GM12878 (cell line): ENCODE measurements around the gene KCNJ16. TPM values are rescaled to one million over a fixed set of nuclear protein-coding genes. Genes with fewer than 3 reads are reported as not detected.

Experiments
- ATAC-seq: fragments of 200-7000 bp; cut with Tn5 transposase; 3 replicates; pipeline ENCODE4 v1.9.1; 2020; ENCODE audit warnings: mild to moderate bottlenecking, moderate library complexity
- BruUV-seq: library from RNA; stranded (reverse); fragments of 400-500 nt; replicated peaks from 2 replicates; lab custom pipeline; 2021; lab: Mats Ljungman, UMichigan
- CTCF ChIA-PET: fragments of 300-600 bp; sonication (Branson Sonifier 250); formaldehyde crosslinking; extraction: SDS; loops from one replicate; lab custom pipeline; 2021; ENCODE audit warnings: inconsistent platforms; lab: Yijun Ruan, JAX
- POLR2A ChIA-PET: fragments of 350-600 bp; formaldehyde crosslinking; extraction: SDS; loops from one replicate; lab custom pipeline; 2021; ENCODE audit warnings: inconsistent platforms; lab: Charles Lee
- RAD21 ChIA-PET: fragments of 300-600 bp; sonication (Branson Sonifier 250); formaldehyde crosslinking; loops from one replicate; lab custom pipeline; 2023; ENCODE audit warnings: antibody characterized with exemption; ENCODE audit not compliant: unreplicated experiment; lab: Charles Lee
- SMC1A ChIA-PET: fragments of 300-600 bp; sonication (Branson Sonifier 250); formaldehyde crosslinking; loops from one replicate; lab custom pipeline; 2023; ENCODE audit not compliant: unreplicated experiment, uncharacterized antibody; lab: Charles Lee
- DNase-seq: peaks from one replicate; pipeline ENCODE4 v3.0.0-alpha.2; 2011; ENCODE audit warnings: low read depth, low spot score
- FAIRE-seq: peaks from 3 replicates; lab custom pipeline; 2011; peaks lifted over from hg19 to GRCh38; lab: Jason Lieb, UNC
- H2AFZ ChIP-seq: 2 replicates; pipeline ENCODE4 v1.6.0; 2011; ENCODE audit warnings: low read depth, low read length, control low read depth; ENCODE audit not compliant: control insufficient read depth
- H3K27ac ChIP-seq: 2 replicates; pipeline ENCODE4 v1.5.1; 2011; ENCODE audit warnings: control low read depth; ENCODE audit not compliant: control insufficient read depth, insufficient read depth
- H3K27me3 ChIP-seq, 2 experiments: replicated peaks in 1 of 2; 2 replicates each; pipeline versions ENCODE4 v1.6.0 to v1.6.1; 2011; ENCODE audit warnings: low read length in 1 of 2; ENCODE audit not compliant: control insufficient read depth in 2 of 2, insufficient read depth in 2 of 2
- H3K36me3 ChIP-seq, 2 experiments: 2 replicates each; pipeline ENCODE4 v1.5.1; 2011; ENCODE audit warnings: low read length in 1 of 2; ENCODE audit not compliant: control insufficient read depth in 2 of 2, insufficient read depth in 2 of 2
- H3K4me1 ChIP-seq: 2 replicates; pipeline ENCODE4 v1.6.1; 2011; ENCODE audit warnings: mild to moderate bottlenecking, low read length, moderate library complexity, mixed read lengths; ENCODE audit not compliant: control insufficient read depth, insufficient read depth
- H3K4me2 ChIP-seq: 2 replicates; pipeline ENCODE4 v1.6.0; 2011; ENCODE audit warnings: control low read depth; ENCODE audit not compliant: control insufficient read depth, insufficient read depth
- H3K4me3 ChIP-seq: fragments of 200-600 bp; sonication (generic); 2 replicates; pipeline ENCODE4 v1.5.1; 2016
- H3K79me2 ChIP-seq: 2 replicates; pipeline ENCODE4 v1.6.0; 2011; ENCODE audit warnings: low read length; ENCODE audit not compliant: control insufficient read depth, insufficient read depth
- H3K9ac ChIP-seq: 2 replicates; pipeline ENCODE4 v1.8.0; 2011; ENCODE audit warnings: low read length, control low read depth, mixed read lengths; ENCODE audit not compliant: control insufficient read depth, insufficient read depth
- H3K9me3 ChIP-seq: replicated peaks from 3 replicates; pipeline ENCODE4 v1.5.1; 2011; ENCODE audit warnings: mild to moderate bottlenecking, low read length; ENCODE audit not compliant: control insufficient read depth, insufficient read depth
- H4K20me1 ChIP-seq: 2 replicates; pipeline ENCODE4 v1.6.0; 2011; ENCODE audit not compliant: control insufficient read depth, insufficient read depth
- BMI1 ChIP-seq: fragments of 450-650 bp; IDR thresholded peaks from 2 replicates; pipeline ENCODE4 v1.6.1; 2016; ENCODE audit warnings: mild to moderate bottlenecking, moderate library complexity, borderline replicate concordance
- CREB1 ChIP-seq: IDR thresholded peaks from 2 replicates; pipeline ENCODE4 v1.6.1; 2012; ENCODE audit warnings: low read depth, mild to moderate bottlenecking, inconsistent platforms
- MTA3 ChIP-seq: IDR thresholded peaks from 2 replicates; pipeline ENCODE4 v1.6.1; 2012; ENCODE audit warnings: low read length, inconsistent platforms, borderline replicate concordance
- RUNX3 ChIP-seq: IDR thresholded peaks from 2 replicates; pipeline ENCODE4 v1.6.1; 2012; ENCODE audit warnings: low read length, inconsistent platforms
- SRF ChIP-seq, 2 experiments: IDR thresholded peaks; 2 replicates each; pipeline ENCODE4 v1.6.1; 2011; ENCODE audit warnings: low read depth in 2 of 2, low read length in 2 of 2, mild to moderate bottlenecking in 1 of 2, moderate library complexity in 1 of 2
- ZNF622 ChIP-seq: fragments of 450-650 bp; IDR thresholded peaks from 2 replicates; pipeline ENCODE4 v1.6.1; 2017; ENCODE audit warnings: mild to moderate bottlenecking, inconsistent platforms
- WGBS: methylation state at CpG from one replicate; pipeline ENCODE4 v1.1.6; 2016; ENCODE audit warnings: low lambda C conversion rate; ENCODE audit not compliant: insufficient replicate concordance, insufficient coverage; ENCODE audit errors: missing lambda C conversion rate; 5-methylcytosine and 5-hydroxymethylcytosine counted together
- in situ Hi-C: fragments of 300-500 bp; cut with MboI; formaldehyde crosslinking; loops from 9 replicates; pipeline ENCODE4 v1.14.3; 2018; ENCODE audit warnings: mixed read lengths
- intact Hi-C: fragments of 100-400 bp; cut with micrococcal nuclease; formaldehyde crosslinking; loops from one replicate; pipeline ENCODE4 v1.14.2; 2022; ENCODE audit not compliant: unreplicated experiment
- polyA plus RNA-seq, 11 experiments: library from polyadenylated mRNA; depleted of rRNA in 4 of 11; unstranded in 6 of 11; stranded (reverse) in 5 of 11; fragments of >200 nt; fragmentation: Nextera tagmentation in 4 of 11; fragmentation: Illumina TruSeq in 1 of 11; extraction: Ambion mirVana in 4 of 11; extraction: Trizol in 1 of 11; gene quantifications; 1 replicate in 1 of 11; 2 replicates in 10 of 11; pipeline versions ENCODE4 v1.2.1 to v1.2.3, GENCODE V29; 2011 to 2016; ENCODE audit warnings: inconsistent platforms in 2 of 11, missing spikeins in 2 of 11, low read depth in 1 of 11
- total RNA-seq, 4 experiments: library from RNA; depleted of rRNA in 3 of 4; stranded (reverse); fragments of >200 nt in 3 of 4; fragmentation: Illumina TruSeq in 1 of 4; extraction: Trizol in 1 of 4; gene quantifications; 2 replicates each; pipeline versions ENCODE4 v1.2.1 to v1.2.3, GENCODE V29; 2013 to 2021
- TF ChIP-seq, protein P1 (sequence below): IDR thresholded peaks from 2 replicates; pipeline ENCODE4 v1.6.1; 2011; ENCODE audit warnings: low read depth, mild to moderate bottlenecking, low read length, moderate library complexity, borderline replicate concordance; ENCODE audit errors: extremely low read depth

Gene KCNJ16
- total and polyA plus RNA-seq, 10 of the 15 experiments (the other 5 are each of a cell fraction or from before 2014, with no cell fraction given) = 0.08 to 0.24 (median 0.20) TPM; not detected in 7

DNA sequence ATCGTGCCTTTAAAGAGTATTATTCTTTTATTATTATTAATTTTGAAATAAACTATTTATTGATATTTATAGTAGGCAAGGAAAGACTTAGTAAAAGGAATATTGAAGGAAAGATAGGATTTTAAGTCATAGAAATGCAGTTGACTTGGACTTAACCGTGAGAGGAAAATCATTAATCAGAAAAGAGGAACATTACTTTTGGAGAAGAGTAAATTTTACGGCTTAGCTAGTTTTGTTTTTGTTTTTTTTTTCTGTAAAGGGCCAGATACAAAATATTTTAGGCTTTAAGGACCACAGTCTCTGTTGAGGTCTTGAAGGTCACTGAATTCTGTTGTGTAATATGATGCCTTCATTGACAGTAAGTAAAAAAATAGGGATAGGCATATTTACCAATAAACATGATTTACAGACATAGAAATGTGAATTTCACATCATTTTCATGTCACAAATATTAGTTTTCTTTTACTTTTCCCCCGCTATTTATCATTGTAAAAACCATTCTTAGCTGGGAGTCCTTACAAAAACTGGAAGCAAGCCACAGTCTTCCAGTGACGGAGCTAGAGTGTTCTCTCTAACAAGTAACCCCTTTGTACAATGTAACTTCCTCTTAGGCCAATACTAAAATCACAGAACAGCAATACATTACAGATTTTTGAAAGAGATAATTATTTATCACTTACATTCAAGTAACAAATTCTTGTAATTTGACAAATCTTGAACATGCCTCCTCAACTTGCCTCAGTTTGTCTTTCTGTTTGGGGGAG, 2.3 kb upstream of the KCNJ16 start:
- Histone ChIP-seq H3K79me2 (no peaks in the 10 kb centered on the region), H3K4me2 (no peak overlapping the region), H3K4me1 (no peaks in the 10 kb centered on the region), H3K4me3 (no peak overlapping the region), H3K9ac (no peak overlapping the region), H3K27ac (no peak overlapping the region), H4K20me1 (no peaks in the 10 kb centered on the region), H2AFZ (no peak overlapping the region), H3K27me3 (no peaks in the 10 kb centered on the region), H3K36me3 (no peaks in the 10 kb centered on the region), H3K9me3 (no peaks in the 10 kb centered on the region)
- intact Hi-C loops (no loop called here), in situ Hi-C loops (no loop called here)
- ChIA-PET CTCF (interaction anchor here (0.7 kb wide), 1 partner anchor 10 kb away, joined by 3 read pairs; no protein-coding TSS in a partner anchor), SMC1A (interaction anchor here (1.1 kb wide), 1 partner anchor 23 kb away, joined by 3 read pairs; no protein-coding TSS in a partner anchor), RAD21 (no interaction called here), POLR2A (no interaction called here)
- BruUV-seq = no TSS peak
- TF ChIP-seq SRF (IDR thresholded peaks at IDR 0.05; ENCODE audit: low read depth in 2 of 2, low read length in 2 of 2) (no peak), CREB1 (no peak), RUNX3 (no peak), ZNF622 (no peak), BMI1 (no peak), MTA3 (no peak)
- TF ChIP-seq, protein P1, sequence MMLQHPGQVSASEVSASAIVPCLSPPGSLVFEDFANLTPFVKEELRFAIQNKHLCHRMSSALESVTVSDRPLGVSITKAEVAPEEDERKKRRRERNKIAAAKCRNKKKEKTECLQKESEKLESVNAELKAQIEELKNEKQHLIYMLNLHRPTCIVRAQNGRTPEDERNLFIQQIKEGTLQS = no peak
- 0% methylated on average over 5 of the region's 5 CpGs for WGBS
- FAIRE-seq (no peak), ATAC-seq (no peak), DNase-seq (no peak)
